ENCODE data around the gene PPP1R18. TPM values are rescaled to one million over a fixed set of nuclear protein-coding genes. Genes with fewer than 3 reads are reported as not detected.
A peak's percentile ranks its signal among the peaks of the same experiment; 100 is the strongest.

PPP1R18 gene
- polyA plus RNA-seq, 3 donors, result 58.5 to 226 (median 78.9) TPM

DNA sequence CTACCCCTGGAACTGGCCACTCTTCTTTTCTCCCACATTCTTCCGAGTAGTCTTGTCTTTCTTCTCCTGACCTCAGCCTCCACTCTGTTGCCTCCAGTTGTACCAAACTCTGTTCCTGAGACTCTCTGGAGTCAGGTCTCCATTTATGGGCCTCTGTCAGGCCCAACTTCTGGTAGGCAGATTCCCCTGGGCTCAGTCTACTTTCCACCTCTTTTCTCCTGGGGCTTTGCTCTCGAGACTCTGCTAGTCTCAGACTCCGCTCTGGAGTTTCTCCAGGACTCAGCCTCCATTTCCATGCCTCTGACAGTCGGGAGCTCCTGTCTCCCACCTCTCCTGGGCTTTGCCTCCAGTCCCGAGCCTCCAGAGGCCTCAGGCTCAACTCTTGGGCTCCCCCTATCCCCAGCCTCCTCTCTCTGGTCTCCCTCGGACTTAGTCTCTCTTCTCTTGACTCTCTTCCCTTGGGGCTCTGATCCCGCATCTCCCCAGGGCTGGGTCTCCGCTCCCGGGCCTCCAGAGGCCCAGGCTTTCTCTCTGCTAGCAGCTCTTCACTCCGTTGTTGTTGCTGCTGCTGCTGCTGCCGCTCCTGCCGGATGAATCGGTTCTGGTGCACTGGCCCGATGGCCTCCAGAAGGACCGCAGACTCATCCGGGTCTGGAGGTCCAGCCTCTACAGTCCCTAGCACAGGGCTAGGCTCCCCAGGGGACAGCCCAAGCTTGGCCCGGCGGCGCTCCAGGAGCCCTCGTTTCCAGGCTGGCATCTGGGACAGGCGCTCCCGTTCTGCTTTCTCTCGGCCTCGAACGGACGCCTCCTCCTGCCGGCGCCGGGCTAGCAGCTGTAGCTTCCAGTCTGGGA, 1.1 kb downstream of the PPP1R18 start:
- Mint-ChIP-seq H3K27me3 (ENCODE audit: low read depth in 3 of 3) (peaks cover 0 to 5% (median 0%) of the 10 kb centered on the region in 3 donors), H3K9me3 (no peaks in the 10 kb centered on the region), H3K36me3 (peaks cover 31 to 46% of the 10 kb centered on the region in 2 donors), H3K27ac (peak overlapping the region; percentile 93 to 99 (median 97)), H3K4me1 (peaks cover 60% of the 10 kb centered on the region), H3K4me3 (peak overlapping the region; percentile 94 to 99)
- Histone ChIP-seq H3K4me2 (replicated peaks; ENCODE audit: extremely low read depth, low read length, poor library complexity, severe bottlenecking) (peak overlapping the region; percentile 100), H2AFZ (ENCODE audit: insufficient read depth, low read depth, low read length, poor library complexity, severe bottlenecking) (peak overlapping the region; percentile 43), H3K79me2 (ENCODE audit: insufficient read depth, low read length) (peaks cover 99% of the 10 kb centered on the region), H3K27me3 (ENCODE audit: control insufficient read depth in 2 of 2, insufficient read depth in 2 of 2, low read length in 2 of 2) (no peaks in the 10 kb centered on the region), H3K9ac (ENCODE audit: insufficient read depth, low read length, poor library complexity, severe bottlenecking) (peak overlapping the region; percentile 99), H3K9me3 (replicated peaks in 1 of 2; ENCODE audit: control insufficient read depth in 1 of 2, insufficient read depth in 1 of 2, low read length in 2 of 2) (no peaks in the 10 kb centered on the region), H3K27ac (ENCODE audit: low read depth in 1 of 2, low read length in 2 of 2) (peak overlapping the region; percentile 99), H4K20me1 (ENCODE audit: insufficient read depth, low read length) (peaks cover 56% of the 10 kb centered on the region), H3K36me3 (replicated peaks in 1 of 2; ENCODE audit: control insufficient read depth in 1 of 2, insufficient read depth in 2 of 2, low read length in 2 of 2) (peaks cover 3% of the 10 kb centered on the region in 2 donors), H3K4me3 (replicated peaks in 1 of 3; ENCODE audit: low read depth in 2 of 3, low read length in 3 of 3) (peak overlapping the region; percentile 96 to 100 (median 96)), H3K4me1 (ENCODE audit: control insufficient read depth in 1 of 2, insufficient read depth in 2 of 2, low read length in 2 of 2) (peaks cover 57 to 72% of the 10 kb centered on the region in 2 donors)
- intact Hi-C loops (cut with micrococcal nuclease), result loop anchor here in 1 of 2 donors (2.0 kb wide), 1 partner anchor 35 kb away; the partner anchor contains the start of gene TUBB
- TF ChIP-seq, protein P1, sequence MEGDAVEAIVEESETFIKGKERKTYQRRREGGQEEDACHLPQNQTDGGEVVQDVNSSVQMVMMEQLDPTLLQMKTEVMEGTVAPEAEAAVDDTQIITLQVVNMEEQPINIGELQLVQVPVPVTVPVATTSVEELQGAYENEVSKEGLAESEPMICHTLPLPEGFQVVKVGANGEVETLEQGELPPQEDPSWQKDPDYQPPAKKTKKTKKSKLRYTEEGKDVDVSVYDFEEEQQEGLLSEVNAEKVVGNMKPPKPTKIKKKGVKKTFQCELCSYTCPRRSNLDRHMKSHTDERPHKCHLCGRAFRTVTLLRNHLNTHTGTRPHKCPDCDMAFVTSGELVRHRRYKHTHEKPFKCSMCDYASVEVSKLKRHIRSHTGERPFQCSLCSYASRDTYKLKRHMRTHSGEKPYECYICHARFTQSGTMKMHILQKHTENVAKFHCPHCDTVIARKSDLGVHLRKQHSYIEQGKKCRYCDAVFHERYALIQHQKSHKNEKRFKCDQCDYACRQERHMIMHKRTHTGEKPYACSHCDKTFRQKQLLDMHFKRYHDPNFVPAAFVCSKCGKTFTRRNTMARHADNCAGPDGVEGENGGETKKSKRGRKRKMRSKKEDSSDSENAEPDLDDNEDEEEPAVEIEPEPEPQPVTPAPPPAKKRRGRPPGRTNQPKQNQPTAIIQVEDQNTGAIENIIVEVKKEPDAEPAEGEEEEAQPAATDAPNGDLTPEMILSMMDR (IDR thresholded peaks at IDR 0.05), result peak; percentile 24
- 17% methylated on average over 29 of the region's 29 CpGs for WGBS (ENCODE audit: insufficient coverage)
- no peak for DNase-seq

DNA sequence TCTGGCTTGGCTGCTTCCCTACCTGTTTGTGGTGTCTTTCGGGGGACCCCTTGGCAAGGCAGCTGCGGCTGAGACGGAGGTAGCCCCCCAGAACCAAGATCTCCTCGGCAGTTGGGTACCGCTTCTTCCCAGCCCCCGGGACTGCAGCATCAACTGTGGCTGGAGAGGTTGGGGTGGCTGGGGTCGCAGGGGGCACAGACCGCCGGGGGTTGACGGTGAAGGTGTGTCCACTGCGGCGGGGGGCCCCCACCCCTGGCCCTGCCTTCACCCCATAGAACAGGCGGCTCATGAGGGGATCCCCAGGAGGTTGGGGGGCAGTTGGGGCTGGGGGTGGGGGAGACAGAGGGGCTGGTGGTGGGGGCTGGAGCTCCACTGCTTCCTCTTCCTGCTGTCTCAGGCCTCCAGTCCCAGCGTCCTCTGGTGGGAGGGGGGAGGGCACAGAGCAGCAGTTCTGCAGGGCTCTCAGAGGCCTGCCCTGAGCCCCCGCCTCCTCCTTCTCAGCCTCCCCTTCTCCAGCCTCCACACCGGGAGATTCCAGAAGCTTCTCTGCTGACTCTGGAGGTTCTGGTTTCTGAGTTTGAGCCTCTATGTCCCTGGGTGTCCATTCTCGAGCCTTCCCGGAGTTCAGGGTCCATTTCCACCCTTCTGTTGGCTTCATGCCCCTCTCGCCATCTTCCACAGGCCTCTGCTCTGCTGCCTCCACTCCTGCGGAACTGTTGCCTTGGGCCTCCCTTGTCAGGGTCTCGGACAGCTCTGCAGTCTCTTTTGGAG, 1.9 kb downstream of the PPP1R18 start:
- intact Hi-C loops (cut with micrococcal nuclease), result loop anchor here in 1 of 2 donors (5.0 kb wide), 1 partner anchor 67 kb away; the partner anchor contains the start of genes MRPS18B and PPP1R10

More for the DNA sequence above, 1.9 kb downstream of the PPP1R18 start:
- peaks cover 64% of the 10 kb centered on the region for H4K20me1 ChIP-seq (ENCODE audit: insufficient read depth, low read length)
- peak overlapping the region; percentile 94 to 99 for H3K4me3 Mint-ChIP-seq
- peak overlapping the region; percentile 99 for H3K27ac ChIP-seq (ENCODE audit: low read depth in 1 of 2, low read length in 2 of 2)
- no peaks in the 10 kb centered on the region for H3K27me3 ChIP-seq (ENCODE audit: control insufficient read depth in 2 of 2, insufficient read depth in 2 of 2, low read length in 2 of 2)
- no peak overlapping the region for H2AFZ ChIP-seq (ENCODE audit: insufficient read depth, low read depth, low read length, poor library complexity, severe bottlenecking)
- H3K9me3 ChIP-seq (replicated peaks in 1 of 2; ENCODE audit: control insufficient read depth in 1 of 2, insufficient read depth in 1 of 2, low read length in 2 of 2), result no peaks in the 10 kb centered on the region
- WGBS (ENCODE audit: insufficient coverage), result 1% methylated on average over 11 of the region's 21 CpGs
- H3K27me3 Mint-ChIP-seq (ENCODE audit: low read depth in 3 of 3), result peaks cover 0 to 5% (median 0%) of the 10 kb centered on the region in 3 donors
- H3K4me1 Mint-ChIP-seq, result peaks cover 60% of the 10 kb centered on the region
- H3K36me3 Mint-ChIP-seq, result peaks cover 39 to 54% of the 10 kb centered on the region in 2 donors
- H3K4me2 ChIP-seq (replicated peaks; ENCODE audit: extremely low read depth, low read length, poor library complexity, severe bottlenecking), result peak overlapping the region; percentile 100
- H3K27ac Mint-ChIP-seq, result peak overlapping the region; percentile 97 to 100 (median 99)
- H3K9ac ChIP-seq (ENCODE audit: insufficient read depth, low read length, poor library complexity, severe bottlenecking), result peak overlapping the region; percentile 99
- peaks cover 10 to 11% of the 10 kb centered on the region in 2 donors for H3K36me3 ChIP-seq (replicated peaks in 1 of 2; ENCODE audit: control insufficient read depth in 1 of 2, insufficient read depth in 2 of 2, low read length in 2 of 2)
- TF ChIP-seq, protein P1 (IDR thresholded peaks at IDR 0.05), result no peak
- peaks cover 99% of the 10 kb centered on the region for H3K79me2 ChIP-seq (ENCODE audit: insufficient read depth, low read length)
- peak overlapping the region; percentile 96 to 100 (median 96) for H3K4me3 ChIP-seq (replicated peaks in 1 of 3; ENCODE audit: low read depth in 2 of 3, low read length in 3 of 3)
- DNase-seq, result peak; percentile 40 to 58 (median 54)
- no peaks in the 10 kb centered on the region for H3K9me3 Mint-ChIP-seq
- peaks cover 57 to 72% of the 10 kb centered on the region in 2 donors for H3K4me1 ChIP-seq (ENCODE audit: control insufficient read depth in 1 of 2, insufficient read depth in 2 of 2, low read length in 2 of 2)
